Lower leg skin (tissue), 4 donors: ENCODE data around the gene PCBP4. TPM values are rescaled to one million over a fixed set of nuclear protein-coding genes. Genes with fewer than 3 reads are reported as not detected.

Source experiments
- DNase-seq, 2 donors: peaks; one replicate each; pipeline ENCODE4 v3.0.0-alpha.2; 2019; ENCODE audit warnings: low spot score in 2 of 2
- H3K4me3 ChIP-seq: fragments of 200-600 bp; sonication (generic); 2 replicates; pipeline ENCODE4 v1.5.1; 2017; ENCODE audit warnings: mild to moderate bottlenecking, low read depth; ENCODE audit not compliant: poor library complexity, severe bottlenecking
- POLR2A ChIP-seq, 2 donors: fragments of 450-650 bp; IDR thresholded peaks; one replicate each; pipeline ENCODE4 v1.6.1; 2016 to 2017; ENCODE audit warnings: antibody characterized with exemption in 2 of 2, mild to moderate bottlenecking in 1 of 2, moderate library complexity in 1 of 2
- WGBS, 2 donors: methylation state at CpG; one replicate each; pipeline ENCODE4 v1.1.5; 2018; 5-methylcytosine and 5-hydroxymethylcytosine counted together
- intact Hi-C: fragments of 100-400 bp; cut with DNase I; formaldehyde crosslinking; loops from one replicate; pipeline ENCODE4 v1.15.0; 2023; ENCODE audit warnings: low total_unique reads
- total RNA-seq, 4 donors: library from RNA; depleted of rRNA; stranded (reverse); fragments of >200 nt; gene quantifications; one replicate each; pipeline ENCODE4 v1.1.0, GENCODE V29; 2016
- TF ChIP-seq, protein P1 (sequence below), 3 donors: fragments of 450-650 bp; IDR thresholded peaks; one replicate each; pipeline ENCODE4 v1.5.1; 2016; ENCODE audit warnings: antibody characterized with exemption in 3 of 3, mild to moderate bottlenecking in 3 of 3, moderate library complexity in 2 of 3

The PCBP4 gene
- total RNA-seq, 4 donors from 2014 or later = 25.5 to 46.7 (median 29.2) TPM

DNA sequence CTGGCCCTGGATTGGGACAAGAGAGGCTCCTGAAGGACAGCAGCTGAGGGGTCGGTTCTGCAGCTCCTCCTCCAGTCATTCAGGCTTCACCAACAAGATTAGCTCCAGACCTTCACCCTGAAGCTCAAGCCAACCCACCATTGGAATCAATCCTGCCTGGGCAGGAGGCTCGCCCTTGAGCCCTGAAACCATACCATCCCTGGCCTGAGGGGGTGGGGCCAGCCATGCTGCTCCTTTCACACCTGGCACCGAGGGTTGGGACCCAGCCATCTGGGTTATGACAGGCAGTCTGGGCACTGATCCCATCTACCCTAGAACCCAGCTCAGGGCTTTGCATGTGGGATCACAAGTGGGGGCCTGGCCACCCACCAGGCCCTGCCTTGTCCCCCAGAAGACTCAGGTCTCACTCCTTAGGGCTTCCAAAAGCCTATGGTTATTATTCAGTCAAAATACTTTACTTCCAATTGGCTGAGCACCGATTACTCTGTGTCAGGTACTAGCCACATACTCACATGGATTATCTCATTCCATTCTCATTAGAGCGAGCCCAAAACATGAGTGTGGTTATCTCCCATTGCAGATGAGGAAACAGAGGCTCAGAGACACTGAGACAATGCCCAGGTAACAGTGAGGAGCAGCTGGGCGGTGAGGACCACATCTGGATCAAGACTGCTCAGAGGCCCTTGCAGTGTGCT lies 3.5 kb upstream of the PCBP4 start:
- DNase-seq = no peak
- intact Hi-C loops = no loop called here
- WGBS, 2 donors = 49 to 60% methylated on average over 5 to 6 of the region's 6 CpGs

DNA sequence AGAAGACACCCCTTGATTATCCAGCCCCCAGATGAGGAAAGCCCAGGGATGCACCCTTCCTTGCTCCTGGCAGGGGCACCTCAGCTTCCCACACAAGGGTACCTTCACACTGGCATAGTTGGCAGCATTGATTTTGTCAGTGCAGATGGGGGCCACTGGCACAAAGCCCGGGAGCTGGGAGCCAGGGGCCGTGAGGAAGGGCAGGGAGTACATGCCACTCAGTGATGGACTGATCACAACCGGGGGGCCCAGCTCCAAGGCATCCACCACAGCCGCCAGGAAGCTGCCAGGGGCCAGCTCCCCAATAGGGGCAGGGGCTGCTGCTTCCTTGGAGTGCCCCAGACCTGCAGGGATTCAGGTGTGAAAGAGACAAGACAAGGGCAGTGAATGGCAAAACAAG lies 2.6 kb upstream of the PCBP4 start:
- H3K4me3 ChIP-seq = no peak overlapping the region
- no peak for DNase-seq
- WGBS, 2 donors = 48 to 73% methylated on average over 4 of the region's 4 CpGs
- intact Hi-C loops = no loop called here
- no peak for TF ChIP-seq POLR2A (IDR thresholded peaks at IDR 0.05)
- TF ChIP-seq, protein P1, sequence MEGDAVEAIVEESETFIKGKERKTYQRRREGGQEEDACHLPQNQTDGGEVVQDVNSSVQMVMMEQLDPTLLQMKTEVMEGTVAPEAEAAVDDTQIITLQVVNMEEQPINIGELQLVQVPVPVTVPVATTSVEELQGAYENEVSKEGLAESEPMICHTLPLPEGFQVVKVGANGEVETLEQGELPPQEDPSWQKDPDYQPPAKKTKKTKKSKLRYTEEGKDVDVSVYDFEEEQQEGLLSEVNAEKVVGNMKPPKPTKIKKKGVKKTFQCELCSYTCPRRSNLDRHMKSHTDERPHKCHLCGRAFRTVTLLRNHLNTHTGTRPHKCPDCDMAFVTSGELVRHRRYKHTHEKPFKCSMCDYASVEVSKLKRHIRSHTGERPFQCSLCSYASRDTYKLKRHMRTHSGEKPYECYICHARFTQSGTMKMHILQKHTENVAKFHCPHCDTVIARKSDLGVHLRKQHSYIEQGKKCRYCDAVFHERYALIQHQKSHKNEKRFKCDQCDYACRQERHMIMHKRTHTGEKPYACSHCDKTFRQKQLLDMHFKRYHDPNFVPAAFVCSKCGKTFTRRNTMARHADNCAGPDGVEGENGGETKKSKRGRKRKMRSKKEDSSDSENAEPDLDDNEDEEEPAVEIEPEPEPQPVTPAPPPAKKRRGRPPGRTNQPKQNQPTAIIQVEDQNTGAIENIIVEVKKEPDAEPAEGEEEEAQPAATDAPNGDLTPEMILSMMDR (IDR thresholded peaks at IDR 0.05) = no peak

More for the DNA sequence above, 3.5 kb upstream of the PCBP4 start:
- H3K4me3 ChIP-seq = no peak overlapping the region
- TF ChIP-seq, protein P1 (IDR thresholded peaks at IDR 0.05) = no peak
- no peak for TF ChIP-seq POLR2A (IDR thresholded peaks at IDR 0.05)

DNA sequence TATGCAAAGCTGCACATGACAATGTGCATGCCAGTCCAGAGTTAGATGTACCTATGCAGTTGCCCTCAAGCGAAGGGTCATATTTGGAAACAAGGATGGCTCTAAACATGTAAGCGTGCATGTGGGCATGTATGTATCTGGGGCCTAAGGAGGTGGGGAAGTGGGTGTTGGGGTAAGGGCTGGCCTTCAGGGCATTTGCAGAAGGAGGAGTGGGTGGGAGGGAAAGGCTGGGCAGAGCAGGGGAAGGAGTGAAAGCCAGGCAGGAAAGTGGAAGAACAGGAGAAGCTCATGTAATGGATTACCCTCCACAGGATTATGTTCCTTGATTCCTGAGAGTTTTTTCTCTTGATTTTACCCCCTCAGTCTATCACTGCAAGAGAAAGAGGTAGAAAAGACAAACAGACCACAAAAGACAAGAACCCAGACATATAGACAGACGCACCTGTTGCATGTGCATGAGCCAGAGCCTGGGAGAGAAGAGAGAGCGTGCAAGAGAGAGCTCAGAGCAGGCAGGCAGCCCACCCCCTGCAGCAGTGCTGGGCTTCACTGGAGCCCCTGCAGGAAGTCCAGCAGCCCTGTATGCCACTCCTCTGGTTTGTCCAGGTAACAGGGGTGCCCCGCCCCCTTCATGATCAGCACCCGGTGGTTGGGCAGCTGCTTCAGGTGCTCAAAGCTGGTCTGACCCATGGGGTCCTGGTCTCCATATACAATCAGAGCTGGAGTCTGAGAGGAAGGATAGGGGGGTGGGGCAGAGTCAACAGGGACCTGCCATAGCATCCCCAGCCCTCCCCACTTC lies 1.8 kb upstream of the PCBP4 start:
- H3K4me3 ChIP-seq = no peak overlapping the region
- TF ChIP-seq, protein P1 (IDR thresholded peaks at IDR 0.05) = no peak
- no peak for TF ChIP-seq POLR2A (IDR thresholded peaks at IDR 0.05)
- intact Hi-C loops = no loop called here
- no peak for DNase-seq
- WGBS, 2 donors = 80 to 81% methylated on average over 6 of the region's 6 CpGs

DNA sequence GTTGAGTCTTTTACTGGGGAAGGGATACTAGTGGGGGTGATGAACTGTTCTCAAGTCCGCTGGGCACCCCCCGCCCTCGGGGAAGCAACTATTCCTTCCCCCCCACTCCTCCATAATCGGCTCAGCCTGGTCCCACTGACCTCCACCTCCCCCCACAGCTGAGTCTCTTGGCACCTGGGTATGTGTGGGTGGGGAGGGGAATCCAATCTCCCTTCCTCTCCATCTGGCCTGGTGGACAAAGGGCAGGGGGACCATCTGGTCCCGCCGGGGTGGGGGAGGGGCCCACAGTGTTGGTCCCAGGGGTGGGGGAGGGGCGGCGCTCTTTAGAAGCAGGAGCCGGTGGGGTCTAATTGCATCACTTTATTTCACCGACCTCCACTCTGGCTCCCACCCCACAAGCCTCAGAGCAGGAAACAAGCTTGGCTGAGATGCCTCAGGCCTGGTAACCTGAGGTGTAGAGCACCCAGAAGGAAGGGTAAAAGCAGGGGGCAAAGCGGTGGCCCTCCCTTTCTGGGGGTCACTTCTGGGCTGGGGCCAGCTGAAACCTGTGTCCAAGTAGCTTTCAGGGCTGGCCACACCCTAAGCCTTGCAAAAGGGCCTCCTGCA lies 1.0 kb upstream of the PCBP4 start:
- DNase-seq = no peak
- TF ChIP-seq POLR2A (IDR thresholded peaks at IDR 0.05) = no peak
- TF ChIP-seq, protein P1 (IDR thresholded peaks at IDR 0.05) = no peak
- 14 to 22% methylated on average over 11 of the region's 11 CpGs for WGBS, 2 donors
- intact Hi-C loops = no loop called here
- no peak overlapping the region for H3K4me3 ChIP-seq

DNA sequence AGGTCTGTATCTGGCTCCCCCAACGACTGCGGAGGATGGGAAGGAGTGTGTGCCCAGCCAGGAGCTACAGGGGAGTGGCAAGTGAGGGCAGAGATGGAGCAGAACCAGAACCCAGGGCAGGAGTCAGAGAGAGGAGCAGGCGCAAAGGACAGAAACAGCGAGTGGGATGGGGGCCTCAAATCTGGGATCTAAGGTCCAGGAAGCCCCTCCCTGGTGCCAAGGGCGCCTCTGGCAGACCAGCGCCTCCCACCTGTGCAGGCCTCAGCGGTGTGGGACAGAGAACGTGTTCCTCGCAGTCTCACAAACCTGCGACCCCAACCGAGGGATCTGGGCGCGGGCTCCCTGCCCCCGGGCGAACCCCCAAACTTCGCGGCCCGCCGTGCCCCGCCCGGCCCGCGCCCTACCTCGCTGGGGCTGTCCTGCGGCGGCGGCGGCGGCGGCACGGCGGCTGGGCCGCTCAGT lies 301 bp downstream of the PCBP4 start:
- DNase-seq = no peak
- no peak for TF ChIP-seq POLR2A (IDR thresholded peaks at IDR 0.05)
- TF ChIP-seq, protein P1 (IDR thresholded peaks at IDR 0.05) = no peak
- H3K4me3 ChIP-seq = peak overlapping the region; percentile 49
- intact Hi-C loops = no loop called here
- 3 to 5% methylated on average over 9 to 24 of the region's 33 CpGs for WGBS, 2 donors
